Mammary epithelial cell (primary cell): Measurements from ENCODE around the gene ANGPTL1.

Experiments used
- EZH2 ChIP-seq: IDR thresholded peaks from 2 replicates; pipeline ENCODE4 v1.6.1; 2012; ENCODE audit warnings: low read length, inconsistent platforms, borderline replicate concordance
- TF ChIP-seq, protein P1 (sequence below), 2 donors: IDR thresholded peaks in 1 of 2; conservative IDR thresholded peaks in 1 of 2; 2 replicates each; pipeline ENCODE4 v1.5.1; 2011 to 2012; ENCODE audit warnings: inconsistent platforms in 2 of 2, low read length in 2 of 2, mild to moderate bottlenecking in 2 of 2, control low read depth in 1 of 2, low read depth in 1 of 2; ENCODE audit not compliant: insufficient read depth in 1 of 2; ENCODE audit errors: extremely low read depth in 1 of 2

DNA sequence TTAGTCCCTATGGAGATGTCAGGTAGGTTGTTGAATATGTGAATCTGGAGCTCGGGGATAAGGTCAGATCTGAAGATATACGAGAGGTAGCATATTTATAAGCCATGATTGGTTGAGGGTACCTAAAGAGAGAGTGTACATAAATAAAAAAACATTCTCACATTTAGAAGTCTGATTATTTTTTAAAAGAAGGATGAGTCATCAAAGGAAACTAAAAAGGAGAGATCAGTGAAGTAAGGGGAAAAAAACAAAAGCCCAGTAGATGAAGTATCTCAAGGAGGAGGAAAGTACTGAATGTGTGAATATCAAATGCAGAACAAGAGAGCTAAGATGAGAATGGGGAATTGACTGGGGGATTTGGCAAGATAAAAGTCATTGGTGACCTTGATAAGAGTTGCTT lies 15.7 kb upstream of the ANGPTL1 start:
- TF ChIP-seq, protein P1, sequence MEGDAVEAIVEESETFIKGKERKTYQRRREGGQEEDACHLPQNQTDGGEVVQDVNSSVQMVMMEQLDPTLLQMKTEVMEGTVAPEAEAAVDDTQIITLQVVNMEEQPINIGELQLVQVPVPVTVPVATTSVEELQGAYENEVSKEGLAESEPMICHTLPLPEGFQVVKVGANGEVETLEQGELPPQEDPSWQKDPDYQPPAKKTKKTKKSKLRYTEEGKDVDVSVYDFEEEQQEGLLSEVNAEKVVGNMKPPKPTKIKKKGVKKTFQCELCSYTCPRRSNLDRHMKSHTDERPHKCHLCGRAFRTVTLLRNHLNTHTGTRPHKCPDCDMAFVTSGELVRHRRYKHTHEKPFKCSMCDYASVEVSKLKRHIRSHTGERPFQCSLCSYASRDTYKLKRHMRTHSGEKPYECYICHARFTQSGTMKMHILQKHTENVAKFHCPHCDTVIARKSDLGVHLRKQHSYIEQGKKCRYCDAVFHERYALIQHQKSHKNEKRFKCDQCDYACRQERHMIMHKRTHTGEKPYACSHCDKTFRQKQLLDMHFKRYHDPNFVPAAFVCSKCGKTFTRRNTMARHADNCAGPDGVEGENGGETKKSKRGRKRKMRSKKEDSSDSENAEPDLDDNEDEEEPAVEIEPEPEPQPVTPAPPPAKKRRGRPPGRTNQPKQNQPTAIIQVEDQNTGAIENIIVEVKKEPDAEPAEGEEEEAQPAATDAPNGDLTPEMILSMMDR (conservative IDR thresholded peaks at IDR 0.05 in 1 of 2, IDR thresholded peaks at IDR 0.05 in 1 of 2; ENCODE audit: extremely low read depth in 1 of 2, insufficient read depth in 1 of 2, low read depth in 1 of 2, low read length in 2 of 2): no peak
- TF ChIP-seq EZH2: no peak
